Measurements from ENCODE around the gene LINC01488. TPM values are rescaled to one million over a fixed set of nuclear protein-coding genes. Genes with fewer than 3 reads are reported as not detected.

LINC01488 gene
- total RNA-seq, 4 donors from 2014 or later = not detected

DNA sequence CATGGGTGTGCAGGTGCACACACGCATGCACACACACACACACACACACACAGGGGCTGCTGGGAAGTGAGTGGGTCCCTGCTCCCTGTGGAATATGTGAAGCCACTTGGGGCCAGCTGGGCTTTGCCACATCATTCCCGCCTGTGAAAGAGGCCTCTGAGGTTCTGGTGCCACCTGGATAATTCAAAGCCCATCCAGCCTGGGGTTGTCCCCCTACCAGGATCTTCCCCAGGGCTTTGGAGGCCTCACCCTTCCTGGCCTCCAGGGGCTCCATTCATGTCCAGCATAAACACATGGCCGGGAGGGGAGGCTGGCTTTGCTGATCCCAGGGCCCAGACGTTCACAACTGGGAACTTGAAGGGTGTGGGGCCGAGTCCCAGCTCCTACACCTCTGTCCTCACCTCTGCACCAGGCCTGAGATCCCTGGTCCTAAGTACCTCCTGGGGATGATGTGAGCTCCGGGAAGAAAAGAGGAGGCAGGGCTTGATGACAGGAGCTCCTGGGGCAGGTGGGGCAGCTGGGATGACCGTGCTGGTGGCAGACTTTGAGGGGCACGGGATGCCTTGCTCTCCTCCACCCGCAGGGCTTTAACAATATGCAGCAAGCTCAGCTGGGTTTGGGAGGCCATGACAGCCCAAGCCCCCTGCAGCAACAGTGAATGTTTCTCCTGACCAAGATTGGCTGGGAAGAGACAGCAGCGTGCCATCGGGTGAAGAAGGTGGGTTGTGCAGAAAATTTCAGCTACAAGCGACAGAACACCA, 14.2 kb downstream of the LINC01488 start:
- 93 to 95% methylated on average over 11 to 12 of the region's 12 CpGs for WGBS, 2 donors
- no peak for TF ChIP-seq POLR2A (IDR thresholded peaks at IDR 0.05)
- TF ChIP-seq, protein P1, sequence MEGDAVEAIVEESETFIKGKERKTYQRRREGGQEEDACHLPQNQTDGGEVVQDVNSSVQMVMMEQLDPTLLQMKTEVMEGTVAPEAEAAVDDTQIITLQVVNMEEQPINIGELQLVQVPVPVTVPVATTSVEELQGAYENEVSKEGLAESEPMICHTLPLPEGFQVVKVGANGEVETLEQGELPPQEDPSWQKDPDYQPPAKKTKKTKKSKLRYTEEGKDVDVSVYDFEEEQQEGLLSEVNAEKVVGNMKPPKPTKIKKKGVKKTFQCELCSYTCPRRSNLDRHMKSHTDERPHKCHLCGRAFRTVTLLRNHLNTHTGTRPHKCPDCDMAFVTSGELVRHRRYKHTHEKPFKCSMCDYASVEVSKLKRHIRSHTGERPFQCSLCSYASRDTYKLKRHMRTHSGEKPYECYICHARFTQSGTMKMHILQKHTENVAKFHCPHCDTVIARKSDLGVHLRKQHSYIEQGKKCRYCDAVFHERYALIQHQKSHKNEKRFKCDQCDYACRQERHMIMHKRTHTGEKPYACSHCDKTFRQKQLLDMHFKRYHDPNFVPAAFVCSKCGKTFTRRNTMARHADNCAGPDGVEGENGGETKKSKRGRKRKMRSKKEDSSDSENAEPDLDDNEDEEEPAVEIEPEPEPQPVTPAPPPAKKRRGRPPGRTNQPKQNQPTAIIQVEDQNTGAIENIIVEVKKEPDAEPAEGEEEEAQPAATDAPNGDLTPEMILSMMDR (IDR thresholded peaks at IDR 0.05) = no peak
- no peak overlapping the region for H3K4me3 ChIP-seq (ENCODE audit: low read depth, poor library complexity, severe bottlenecking)
- intact Hi-C loops (cut with DNase I; ENCODE audit: low total_unique reads) = no loop called here
- DNase-seq (ENCODE audit: low spot score in 2 of 2) = no peak

DNA sequence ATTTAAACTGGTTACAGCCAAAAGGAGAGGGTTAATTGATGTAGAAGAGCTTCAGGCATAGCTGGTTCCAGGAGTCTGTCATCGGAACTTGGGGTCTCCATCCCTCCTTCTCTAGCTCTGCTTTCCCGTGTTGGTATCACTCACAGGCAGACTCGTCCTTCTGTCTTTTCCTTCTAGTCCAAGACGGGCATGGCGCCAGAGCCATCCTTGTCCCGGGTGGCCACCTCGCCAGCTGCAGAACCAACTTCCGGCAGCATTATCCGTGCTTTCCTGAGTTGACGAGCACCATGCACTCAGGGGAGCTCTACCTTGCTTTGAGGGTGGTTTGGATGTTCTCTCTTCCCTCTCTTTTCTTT, 14.7 kb downstream of the LINC01488 start:
- intact Hi-C loops (cut with DNase I; ENCODE audit: low total_unique reads) = no loop called here
- H3K4me3 ChIP-seq (ENCODE audit: low read depth, poor library complexity, severe bottlenecking) = no peak overlapping the region
- no peak for DNase-seq (ENCODE audit: low spot score in 2 of 2)
- WGBS, 2 donors = 82 to 93% methylated on average over 10 of the region's 10 CpGs
- TF ChIP-seq, protein P1 (IDR thresholded peaks at IDR 0.05) = no peak
- no peak for TF ChIP-seq POLR2A (IDR thresholded peaks at IDR 0.05)

GRCh38 chr11:69496631-69497220, 15.3 kb downstream of the LINC01488 start:
- WGBS, 2 donors = 53 to 64% methylated on average over 10 to 12 of the region's 12 CpGs
- no peak overlapping the region for H3K4me3 ChIP-seq (ENCODE audit: low read depth, poor library complexity, severe bottlenecking)
- TF ChIP-seq, protein P1 (IDR thresholded peaks at IDR 0.05) = no peak
- no peak for TF ChIP-seq POLR2A (IDR thresholded peaks at IDR 0.05)
- no peak for DNase-seq (ENCODE audit: low spot score in 2 of 2)
- intact Hi-C loops (cut with DNase I; ENCODE audit: low total_unique reads) = no loop called here

DNA sequence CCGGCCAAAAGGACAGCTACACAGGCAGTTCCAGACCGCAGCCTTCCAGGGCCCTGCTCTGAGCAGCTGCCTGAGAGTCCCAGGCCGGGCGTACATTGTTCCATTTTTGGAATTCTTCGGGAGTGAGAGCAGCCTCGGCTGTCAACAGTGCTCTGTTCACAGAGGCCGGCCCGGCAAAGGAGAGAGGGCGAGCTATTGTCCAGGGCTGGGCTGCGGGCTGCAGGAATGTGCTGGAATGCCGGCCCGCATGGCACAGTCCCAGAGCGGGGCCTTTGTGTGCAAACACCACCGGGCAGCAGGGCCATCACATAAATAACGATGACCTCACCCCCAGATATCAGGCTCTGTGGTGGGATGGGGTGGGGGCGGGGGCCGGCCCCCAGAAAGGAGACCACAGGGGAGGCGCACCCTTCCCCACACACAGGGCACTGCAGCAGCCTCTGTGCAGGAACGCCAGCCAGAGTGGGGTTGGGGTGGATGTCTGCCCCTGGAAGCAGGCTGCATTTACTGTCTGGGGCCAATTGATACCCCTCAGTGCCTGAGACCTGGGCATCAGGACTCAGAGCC, 15.8 kb downstream of the LINC01488 start:
- WGBS, 2 donors = 37 to 55% methylated on average over 17 to 19 of the region's 19 CpGs
- H3K4me3 ChIP-seq (ENCODE audit: low read depth, poor library complexity, severe bottlenecking) = no peak overlapping the region
- intact Hi-C loops (cut with DNase I; ENCODE audit: low total_unique reads) = no loop called here
- no peak for TF ChIP-seq POLR2A (IDR thresholded peaks at IDR 0.05)
- TF ChIP-seq, protein P1 (IDR thresholded peaks at IDR 0.05) = no peak
- DNase-seq (ENCODE audit: low spot score in 2 of 2) = peak in 1 of 2 donors; percentile 44

- TF ChIP-seq, protein P1 (IDR thresholded peaks at IDR 0.05) = no peak
- TF ChIP-seq POLR2A (IDR thresholded peaks at IDR 0.05) = no peak
- 87 to 90% methylated on average over 7 of the region's 7 CpGs for WGBS, 2 donors
- DNase-seq (ENCODE audit: low spot score in 2 of 2) = no peak
- no peak overlapping the region for H3K4me3 ChIP-seq (ENCODE audit: low read depth, poor library complexity, severe bottlenecking)
- intact Hi-C loops (cut with DNase I; ENCODE audit: low total_unique reads) = no loop called here
Observed at GRCh38 chr11:69498614-69499175, 17.2 kb downstream of the LINC01488 start.
